ENCODE results near the gene FGF9.

The FGF9 gene

GRCh38 chr13:21745307-21745706 lies 74.4 kb downstream of the FGF9 start:
- no peak for TF ChIP-seq MYC (IDR thresholded peaks at IDR 0.05; ENCODE audit: low read depth, low read length)
- TF ChIP-seq, protein P1, sequence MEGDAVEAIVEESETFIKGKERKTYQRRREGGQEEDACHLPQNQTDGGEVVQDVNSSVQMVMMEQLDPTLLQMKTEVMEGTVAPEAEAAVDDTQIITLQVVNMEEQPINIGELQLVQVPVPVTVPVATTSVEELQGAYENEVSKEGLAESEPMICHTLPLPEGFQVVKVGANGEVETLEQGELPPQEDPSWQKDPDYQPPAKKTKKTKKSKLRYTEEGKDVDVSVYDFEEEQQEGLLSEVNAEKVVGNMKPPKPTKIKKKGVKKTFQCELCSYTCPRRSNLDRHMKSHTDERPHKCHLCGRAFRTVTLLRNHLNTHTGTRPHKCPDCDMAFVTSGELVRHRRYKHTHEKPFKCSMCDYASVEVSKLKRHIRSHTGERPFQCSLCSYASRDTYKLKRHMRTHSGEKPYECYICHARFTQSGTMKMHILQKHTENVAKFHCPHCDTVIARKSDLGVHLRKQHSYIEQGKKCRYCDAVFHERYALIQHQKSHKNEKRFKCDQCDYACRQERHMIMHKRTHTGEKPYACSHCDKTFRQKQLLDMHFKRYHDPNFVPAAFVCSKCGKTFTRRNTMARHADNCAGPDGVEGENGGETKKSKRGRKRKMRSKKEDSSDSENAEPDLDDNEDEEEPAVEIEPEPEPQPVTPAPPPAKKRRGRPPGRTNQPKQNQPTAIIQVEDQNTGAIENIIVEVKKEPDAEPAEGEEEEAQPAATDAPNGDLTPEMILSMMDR (IDR thresholded peaks at IDR 0.05; ENCODE audit: low read depth, low read length) = no peak
- no peak for TF ChIP-seq MAX (IDR thresholded peaks at IDR 0.05; ENCODE audit: low read depth, low read length)
- no peak for TF ChIP-seq POLR2A (IDR thresholded peaks at IDR 0.05; ENCODE audit: extremely low read depth, insufficient read length)
- DNase-seq (ENCODE audit: low read depth) = no peak
- H3K4me3 ChIP-seq (ENCODE audit: low read depth, low read length) = no peak overlapping the region

DNA sequence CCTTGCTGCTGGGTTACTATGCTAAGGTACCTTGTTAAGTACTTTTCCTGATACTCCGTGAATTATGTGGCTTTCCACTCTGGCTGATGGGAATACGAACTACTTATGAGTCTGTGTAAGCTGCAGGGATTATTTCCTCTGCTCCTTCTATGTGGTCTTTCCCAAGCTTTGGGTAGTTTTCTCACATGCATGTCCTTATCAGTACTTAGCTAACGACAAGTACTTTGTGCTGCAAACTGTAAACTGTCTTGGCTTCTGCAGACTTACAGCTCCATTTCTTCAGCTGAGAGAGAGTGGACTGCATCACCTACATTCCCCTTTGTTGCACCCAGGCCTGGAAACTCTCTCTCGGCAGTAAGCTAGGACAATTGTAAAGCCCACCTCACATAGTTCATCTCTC lies 76.6 kb downstream of the FGF9 start:
- TF ChIP-seq, protein P1 (IDR thresholded peaks at IDR 0.05; ENCODE audit: low read depth, low read length) = no peak
- no peak overlapping the region for H3K4me3 ChIP-seq (ENCODE audit: low read depth, low read length)
- no peak for DNase-seq (ENCODE audit: low read depth)

DNA sequence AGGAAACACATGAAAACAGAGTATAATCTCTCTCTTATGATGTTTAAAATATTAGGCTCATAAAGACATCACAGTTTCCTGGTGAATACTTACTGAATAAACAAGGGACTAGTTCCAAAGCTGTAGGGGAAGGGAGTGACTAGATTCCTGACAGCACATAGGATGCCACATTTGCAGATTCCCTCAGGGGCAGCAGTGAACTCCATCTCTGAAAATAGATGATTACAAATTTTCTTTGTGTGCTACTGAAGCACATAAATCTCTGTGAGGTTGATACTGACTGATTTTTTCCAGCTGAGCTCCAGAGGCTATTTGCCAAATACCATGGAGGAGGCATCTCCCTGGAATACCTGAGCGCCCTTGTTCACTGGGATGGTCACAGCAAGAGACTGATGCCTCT lies 77.3 kb downstream of the FGF9 start:
- no peak for DNase-seq (ENCODE audit: low read depth)
- H3K4me3 ChIP-seq (ENCODE audit: low read depth, low read length) = no peak overlapping the region
- TF ChIP-seq, protein P1 (IDR thresholded peaks at IDR 0.05; ENCODE audit: low read depth, low read length) = no peak
- TF ChIP-seq POLR2A (IDR thresholded peaks at IDR 0.05; ENCODE audit: extremely low read depth, insufficient read length) (no peak), MAX (IDR thresholded peaks at IDR 0.05; ENCODE audit: low read depth, low read length) (no peak), MYC (IDR thresholded peaks at IDR 0.05; ENCODE audit: low read depth, low read length) (no peak)

GRCh38 chr13:21749410-21749809 lies 78.5 kb downstream of the FGF9 start:
- DNase-seq (ENCODE audit: low read depth) = no peak
- TF ChIP-seq MYC (IDR thresholded peaks at IDR 0.05; ENCODE audit: low read depth, low read length) (no peak), POLR2A (IDR thresholded peaks at IDR 0.05; ENCODE audit: extremely low read depth, insufficient read length) (no peak), MAX (IDR thresholded peaks at IDR 0.05; ENCODE audit: low read depth, low read length) (no peak)
- TF ChIP-seq, protein P1 (IDR thresholded peaks at IDR 0.05; ENCODE audit: low read depth, low read length) = no peak
- H3K4me3 ChIP-seq (ENCODE audit: low read depth, low read length) = no peak overlapping the region

GRCh38 chr13:21752501-21752900 lies 81.6 kb downstream of the FGF9 start:
- no peak overlapping the region for H3K4me3 ChIP-seq (ENCODE audit: low read depth, low read length)
- no peak for TF ChIP-seq MAX (IDR thresholded peaks at IDR 0.05; ENCODE audit: low read depth, low read length)
- no peak for TF ChIP-seq MYC (IDR thresholded peaks at IDR 0.05; ENCODE audit: low read depth, low read length)
- TF ChIP-seq POLR2A (IDR thresholded peaks at IDR 0.05; ENCODE audit: extremely low read depth, insufficient read length) = no peak
- TF ChIP-seq, protein P1 (IDR thresholded peaks at IDR 0.05; ENCODE audit: low read depth, low read length) = no peak
- DNase-seq (ENCODE audit: low read depth) = no peak

GRCh38 chr13:21753117-21753729 lies 82.3 kb downstream of the FGF9 start:
- TF ChIP-seq POLR2A (IDR thresholded peaks at IDR 0.05; ENCODE audit: extremely low read depth, insufficient read length) (no peak), MAX (IDR thresholded peaks at IDR 0.05; ENCODE audit: low read depth, low read length) (no peak), MYC (IDR thresholded peaks at IDR 0.05; ENCODE audit: low read depth, low read length) (no peak)
- TF ChIP-seq, protein P1 (IDR thresholded peaks at IDR 0.05; ENCODE audit: low read depth, low read length) = no peak
- no peak for DNase-seq (ENCODE audit: low read depth)

More at GRCh38 chr13:21753117-21753729, 82.3 kb downstream of the FGF9 start:
- no peak overlapping the region for H3K4me3 ChIP-seq (ENCODE audit: low read depth, low read length)

All from NB4 (cell line).